Thoracic aorta (tissue), 2 donors: ENCODE results near the gene GPR17. TPM values are rescaled to one million over a fixed set of nuclear protein-coding genes. Genes with fewer than 3 reads are reported as not detected.

Experiments
- ATAC-seq: fragments of 150-250 bp; one replicate; pipeline ENCODE4 v1.8.0; 2017; ENCODE audit warnings: low read depth; ENCODE audit not compliant: insufficient number of reproducible peaks, low FRiP score
- DNase-seq: peaks from one replicate; pipeline ENCODE4 v3.0.0-alpha.2; 2020; ENCODE audit warnings: low spot score
- H3K27ac ChIP-seq, 2 donors: fragments of 200-600 bp; sonication (generic); 1 replicate in 1 of 2; 2 replicates in 1 of 2; pipeline ENCODE4 v1.5.1; 2016; ENCODE audit warnings: mild to moderate bottlenecking in 2 of 2, moderate library complexity in 2 of 2
- H3K27me3 ChIP-seq: fragments of 200-600 bp; sonication (generic); replicated peaks from 2 replicates; pipeline ENCODE4 v1.6.0; 2016; ENCODE audit warnings: mild to moderate bottlenecking; ENCODE audit not compliant: insufficient read depth
- H3K36me3 ChIP-seq: fragments of 200-600 bp; sonication (generic); one replicate; pipeline ENCODE4 v1.5.1; 2016
- H3K4me1 ChIP-seq, 2 donors: fragments of 200-600 bp; sonication (generic); 1 replicate in 1 of 2; 2 replicates in 1 of 2; pipeline versions ENCODE4 v1.5.1 to v1.6.0; 2016; ENCODE audit warnings: low read depth in 2 of 2, mild to moderate bottlenecking in 1 of 2; ENCODE audit not compliant: control insufficient read depth in 1 of 2
- H3K4me3 ChIP-seq: fragments of 200-600 bp; sonication (generic); 2 replicates; pipeline ENCODE4 v1.5.1; 2016; ENCODE audit warnings: mild to moderate bottlenecking
- H3K9me3 ChIP-seq: fragments of 200-600 bp; sonication (generic); 2 replicates; pipeline ENCODE4 v1.5.1; 2016
- CTCF ChIP-seq: fragments of 200-600 bp; sonication (generic); IDR thresholded peaks from one replicate; pipeline ENCODE4 v1.5.1; 2019; ENCODE audit warnings: antibody characterized with exemption
- total RNA-seq, 2 donors: library from RNA; depleted of rRNA; stranded (reverse); fragments of >200 nt; gene quantifications; one replicate each; pipeline versions ENCODE4 v1.1.0 to v1.2.3, GENCODE V29; 2016

The GPR17 gene
- total RNA-seq, 2 donors from 2014 or later = not detected

- no peak for DNase-seq
- Histone ChIP-seq H3K4me3 (no peak overlapping the region), H3K9me3 (no peaks in the 10 kb centered on the region), H3K4me1 (peaks cover 30 to 73% of the 10 kb centered on the region in 2 donors), H3K36me3 (peaks cover 37% of the 10 kb centered on the region), H3K27me3 (no peaks in the 10 kb centered on the region), H3K27ac (peak overlapping the region; percentile 39 to 54)
- TF ChIP-seq CTCF = no peak
- ATAC-seq = no peak
Observed at GRCh38 chr2:127652786-127653357, 6.9 kb downstream of the GPR17 start.

- DNase-seq = no peak
- Histone ChIP-seq H3K9me3 (no peaks in the 10 kb centered on the region), H3K27ac (peak overlapping the region; percentile 39 to 54), H3K4me1 (peaks cover 27 to 71% of the 10 kb centered on the region in 2 donors), H3K27me3 (no peaks in the 10 kb centered on the region), H3K4me3 (no peak overlapping the region), H3K36me3 (peaks cover 37% of the 10 kb centered on the region)
- no peak for ATAC-seq
- TF ChIP-seq CTCF = no peak
Observed at GRCh38 chr2:127653421-127654083, 7.6 kb downstream of the GPR17 start.

- ATAC-seq (no peak), DNase-seq (no peak)
- H3K9me3 ChIP-seq = no peaks in the 10 kb centered on the region
- peaks cover 29 to 73% of the 10 kb centered on the region in 2 donors for H3K4me1 ChIP-seq
- H3K27me3 ChIP-seq = no peaks in the 10 kb centered on the region
- peaks cover 37% of the 10 kb centered on the region for H3K36me3 ChIP-seq
- H3K4me3 ChIP-seq = no peak overlapping the region
- peak overlapping the region in 1 of 2 donors; percentile 39 for H3K27ac ChIP-seq
- TF ChIP-seq CTCF = no peak
Observed at GRCh38 chr2:127654084-127654837, 8.3 kb downstream of the GPR17 start.

- peaks cover 37% of the 10 kb centered on the region for H3K36me3 ChIP-seq
- H3K27ac ChIP-seq = peak overlapping the region in 1 of 2 donors; percentile 0
- DNase-seq = no peak
Observed at GRCh38 chr2:127654838-127655175, 8.9 kb downstream of the GPR17 start.

More at GRCh38 chr2:127654838-127655175, 8.9 kb downstream of the GPR17 start:
- TF ChIP-seq CTCF = no peak
- H3K9me3 ChIP-seq = no peaks in the 10 kb centered on the region
- ATAC-seq = no peak
- H3K27me3 ChIP-seq = no peaks in the 10 kb centered on the region
- peaks cover 25 to 73% of the 10 kb centered on the region in 2 donors for H3K4me1 ChIP-seq
- no peak overlapping the region for H3K4me3 ChIP-seq
